Left lung (tissue), 10 donors: ENCODE measurements around the gene LRCH3. TPM values are rescaled to one million over a fixed set of nuclear protein-coding genes. Genes with fewer than 3 reads are reported as not detected.

Experiments used
- ATAC-seq: fragments of 200-7000 bp; cut with Tn5 transposase; one replicate; pipeline ENCODE4 v1.9.1; 2020; ENCODE audit warnings: moderate library complexity
- DNase-seq, 4 donors: peaks; one replicate each; pipeline ENCODE4 v3.0.0-alpha.2; 2013 to 2020
- H3K27ac ChIP-seq, 2 donors: fragments of 200-600 bp; sonication (generic) in 1 of 2; one replicate each; pipeline versions ENCODE4 v1.5.0 to v1.8.0; 2020 to 2021
- H3K27me3 ChIP-seq, 2 donors: fragments of 200-600 bp; sonication (generic) in 1 of 2; one replicate each; pipeline versions ENCODE4 v1.5.0 to v1.8.0; 2020 to 2021
- H3K36me3 ChIP-seq, 2 donors: fragments of 200-600 bp; sonication (generic) in 1 of 2; one replicate each; pipeline versions ENCODE4 v1.5.0 to v1.8.0; 2020 to 2021
- H3K4me1 ChIP-seq, 2 donors: fragments of 200-600 bp; one replicate each; pipeline ENCODE4 v1.8.0; 2021
- H3K4me3 ChIP-seq, 2 donors: fragments of 200-600 bp; sonication (generic) in 1 of 2; one replicate each; pipeline versions ENCODE4 v1.5.0 to v1.8.0; 2020 to 2021; ENCODE audit warnings: mild to moderate bottlenecking in 1 of 2
- H3K9me3 ChIP-seq, 2 donors: fragments of 200-600 bp; sonication (generic) in 1 of 2; one replicate each; pipeline versions ENCODE4 v1.5.0 to v1.8.0; 2020 to 2021
- CTCF ChIP-seq, 2 donors: fragments of 200-600 bp; sonication (generic) in 1 of 2; IDR thresholded peaks; one replicate each; pipeline versions ENCODE4 v1.5.0 to v1.8.0; 2021; ENCODE audit warnings: antibody characterized with exemption in 2 of 2
- intact Hi-C, 2 donors: fragments of 100-400 bp; cut with DNase I; formaldehyde crosslinking; loops; one replicate each; pipeline versions ENCODE4 v1.11.2 to v1.14.2; 2022
- polyA plus RNA-seq, 6 donors: library from polyadenylated mRNA; unstranded; fragments of 120-200 nt; gene quantifications; one replicate each; pipeline ENCODE4 v1.2.1, GENCODE V29; 2013; ENCODE audit not compliant: insufficient read length in 6 of 6
- total RNA-seq, 2 donors: library from RNA; stranded (reverse); fragmentation: NEBNext Ultra II Directional; extraction: Animal tissue kit (Norgen Biotek cat#: 25700); gene quantifications; one replicate each; pipeline ENCODE4 v1.2.1, GENCODE V29; 2021
- donor health status: DM: no; HTN: yes; CAD: no.
- donor health status: DM: no; HTN: no; CAD: no.

Gene LRCH3
- total and polyA plus RNA-seq, 8 donors = 36.8 to 66.3 (median 54.2) TPM

- H3K27me3 ChIP-seq = no peaks in the 10 kb centered on the region
- H3K4me1 ChIP-seq = peaks cover 10 to 22% of the 10 kb centered on the region in 2 donors
- no peak for TF ChIP-seq CTCF (IDR thresholded peaks at IDR 0.05)
- ATAC-seq = no peak
- no peaks in the 10 kb centered on the region for H3K9me3 ChIP-seq
- no peak overlapping the region for H3K27ac ChIP-seq
- intact Hi-C loops = no loop called here
- no peak overlapping the region for H3K4me3 ChIP-seq
- no peak for DNase-seq
- H3K36me3 ChIP-seq = no peaks in the 10 kb centered on the region
Measured at GRCh38 chr3:197802779-197803459, 11.9 kb downstream of the LRCH3 start.

- no peak for ATAC-seq
- Histone ChIP-seq H3K27me3 (no peaks in the 10 kb centered on the region), H3K4me3 (no peak overlapping the region), H3K4me1 (peaks cover 6 to 18% of the 10 kb centered on the region in 2 donors), H3K9me3 (no peaks in the 10 kb centered on the region), H3K36me3 (no peaks in the 10 kb centered on the region), H3K27ac (no peak overlapping the region)
- DNase-seq = no peak
- no peak for TF ChIP-seq CTCF (IDR thresholded peaks at IDR 0.05)
- intact Hi-C loops = no loop called here
Measured at GRCh38 chr3:197804511-197804910, 13.5 kb downstream of the LRCH3 start.

GRCh38 chr3:197807969-197808587 is 17.0 kb downstream of the LRCH3 start:
- intact Hi-C loops = no loop called here
- no peaks in the 10 kb centered on the region for H3K36me3 ChIP-seq
- H3K4me1 ChIP-seq = peaks cover 0 to 3% of the 10 kb centered on the region in 2 donors
- no peak for ATAC-seq
- no peaks in the 10 kb centered on the region for H3K9me3 ChIP-seq
- H3K27ac ChIP-seq = no peak overlapping the region
- no peaks in the 10 kb centered on the region for H3K27me3 ChIP-seq
- no peak overlapping the region for H3K4me3 ChIP-seq
- TF ChIP-seq CTCF (IDR thresholded peaks at IDR 0.05) = no peak
- DNase-seq = no peak

GRCh38 chr3:197809356-197810020 is 18.4 kb downstream of the LRCH3 start:
- no peak overlapping the region for H3K4me3 ChIP-seq
- intact Hi-C loops = no loop called here
- H3K36me3 ChIP-seq = no peaks in the 10 kb centered on the region
- no peaks in the 10 kb centered on the region for H3K9me3 ChIP-seq
- TF ChIP-seq CTCF (IDR thresholded peaks at IDR 0.05) = no peak
- H3K27ac ChIP-seq = no peak overlapping the region
- ATAC-seq = peak; percentile 44
- H3K27me3 ChIP-seq = no peaks in the 10 kb centered on the region
- H3K4me1 ChIP-seq = peaks cover 0 to 3% of the 10 kb centered on the region in 2 donors
- no peak for DNase-seq

GRCh38 chr3:197810901-197811300 is 19.8 kb downstream of the LRCH3 start:
- H3K27me3 ChIP-seq = no peaks in the 10 kb centered on the region
- H3K4me3 ChIP-seq = no peak overlapping the region
- no peak overlapping the region for H3K27ac ChIP-seq
- intact Hi-C loops = no loop called here
- peaks cover 0 to 3% of the 10 kb centered on the region in 2 donors for H3K4me1 ChIP-seq
- no peaks in the 10 kb centered on the region for H3K36me3 ChIP-seq
- no peak for TF ChIP-seq CTCF (IDR thresholded peaks at IDR 0.05)
- no peak for ATAC-seq
- DNase-seq = no peak
- no peaks in the 10 kb centered on the region for H3K9me3 ChIP-seq
